K562 (cell line): ENCODE measurements around the gene REM1. TPM values are rescaled to one million over a fixed set of nuclear protein-coding genes. Genes with fewer than 3 reads are reported as not detected.

ENCODE experiments used
- ATAC-seq: fragments of 200-7000 bp; cut with Tn5 transposase; 3 replicates; pipeline ENCODE4 v1.9.1; 2020; ENCODE audit warnings: moderate library complexity
- BruUV-seq: library from RNA; stranded (reverse); fragments of 400-500 nt; replicated peaks from 2 replicates; lab custom pipeline; 2021; lab: Mats Ljungman, UMichigan
- CTCF ChIA-PET: fragments of 300-600 bp; formaldehyde crosslinking; extraction: SDS; loops from one replicate; lab custom pipeline; 2021; ENCODE audit warnings: low intra/inter-chr PET ratio; lab: Yijun Ruan, JAX
- POLR2A ChIA-PET: fragments of 300-600, 350-650 bp; sonication (Branson Sonifier 250); formaldehyde crosslinking; extraction: SDS; loops from one replicate; lab custom pipeline; 2021; ENCODE audit warnings: antibody characterized with exemption, inconsistent platforms; lab: Yijun Ruan, JAX
- DNase-seq, 4 experiments: peaks; one replicate each; pipeline versions ENCODE4 v3.0.0 to v3.0.0-alpha.2; 2011 to 2018; ENCODE audit warnings: low spot score in 3 of 4, mixed read lengths in 3 of 4; ENCODE audit errors: extremely low read depth in 1 of 4
- FAIRE-seq: peaks from 2 replicates; lab custom pipeline; 2011; peaks lifted over from hg19 to GRCh38; lab: Jason Lieb, UNC
- H2AFZ ChIP-seq: 2 replicates; pipeline ENCODE4 v1.6.0; 2011; ENCODE audit warnings: low read depth, low read length, control low read depth, inconsistent platforms
- H3K27ac ChIP-seq: fragments of 200-600 bp; 3 replicates; pipeline ENCODE4 v1.8.0; 2011; ENCODE audit warnings: low read depth, mild to moderate bottlenecking, control low read depth, inconsistent platforms, low read length, moderate library complexity, mixed read lengths; ENCODE audit errors: extremely low read depth
- H3K27me3 ChIP-seq, 2 experiments: fragments of 300-600 bp in 1 of 2; 2 replicates in 1 of 2; 3 replicates in 1 of 2; pipeline versions ENCODE4 v1.6.0 to v1.8.0; 2011; ENCODE audit warnings: inconsistent platforms in 2 of 2, low read length in 2 of 2, mild to moderate bottlenecking in 1 of 2, mixed read lengths in 1 of 2, moderate library complexity in 1 of 2; ENCODE audit not compliant: control insufficient read depth in 2 of 2, insufficient read depth in 2 of 2
- H3K36me3 ChIP-seq: fragments of 300-600 bp; 3 replicates; pipeline ENCODE4 v1.8.0; 2011; ENCODE audit warnings: mild to moderate bottlenecking, low read length, inconsistent platforms; ENCODE audit not compliant: control insufficient read depth, insufficient read depth
- H3K4me1 ChIP-seq, 2 experiments: fragments of 200-600 bp in 1 of 2; replicated peaks in 1 of 2; 2 replicates in 1 of 2; 3 replicates in 1 of 2; pipeline versions ENCODE4 v1.5.1 to v1.8.0; 2011; ENCODE audit warnings: inconsistent platforms in 2 of 2, low read length in 2 of 2, mild to moderate bottlenecking in 1 of 2, mixed read lengths in 1 of 2, moderate library complexity in 1 of 2; ENCODE audit not compliant: control insufficient read depth in 2 of 2, insufficient read depth in 2 of 2
- H3K4me2 ChIP-seq: 2 replicates; pipeline ENCODE4 v1.6.1; 2011; ENCODE audit warnings: low read length, control low read depth, inconsistent platforms, mixed read lengths; ENCODE audit not compliant: insufficient read depth
- H3K4me3 ChIP-seq: fragments of 200-600 bp; sonication (generic), shearing (Covaris generic); 2 replicates; pipeline ENCODE4 v1.5.1; 2016; ENCODE audit warnings: control low read depth, inconsistent platforms
- H3K79me2 ChIP-seq: fragments of 200-600 bp; 3 replicates; pipeline ENCODE4 v1.8.0; 2011; ENCODE audit warnings: low read length, inconsistent platforms; ENCODE audit not compliant: control insufficient read depth, insufficient read depth
- H3K9ac ChIP-seq, 2 experiments: 2 replicates each; pipeline versions ENCODE4 v1.6.0 to v1.6.1; 2011; ENCODE audit warnings: low read depth in 2 of 2, low read length in 2 of 2, control low read depth in 1 of 2, inconsistent platforms in 1 of 2, mild to moderate bottlenecking in 1 of 2, mixed read lengths in 1 of 2; ENCODE audit not compliant: insufficient read depth in 1 of 2
- H3K9me1 ChIP-seq: one replicate; pipeline ENCODE4 v1.6.0; 2011; ENCODE audit warnings: inconsistent platforms, mild to moderate bottlenecking, low read length, moderate library complexity; ENCODE audit not compliant: control insufficient read depth, insufficient read depth
- H3K9me3 ChIP-seq: replicated peaks from 2 replicates; pipeline ENCODE4 v1.5.1; 2011; ENCODE audit warnings: low read depth, low read length, inconsistent platforms; ENCODE audit not compliant: control insufficient read depth, insufficient read depth
- H4K20me1 ChIP-seq: replicated peaks from 2 replicates; pipeline ENCODE4 v1.6.1; 2011; ENCODE audit warnings: low read length, inconsistent platforms, mixed read lengths; ENCODE audit not compliant: control insufficient read depth, insufficient read depth
- ATF3 ChIP-seq, 2 experiments: fragments of 450-650 bp in 1 of 2; sonication (generic) in 1 of 2; formaldehyde crosslinking in 1 of 2; IDR thresholded peaks in 1 of 2; conservative IDR thresholded peaks in 1 of 2; 2 replicates each; pipeline versions ENCODE4 v1.6.1 to v1.8.1; 2016 to 2023; ENCODE audit warnings: mild to moderate bottlenecking in 2 of 2, moderate library complexity in 2 of 2, inconsistent platforms in 1 of 2, missing genetic modification reagents in 1 of 2
- CEBPG ChIP-seq, 3 experiments: fragments of 200-800 bp in 1 of 3; sonication (Bioruptor generic) in 1 of 3; sonication (generic) in 1 of 3; formaldehyde crosslinking in 1 of 3; IDR thresholded peaks in 2 of 3; conservative IDR thresholded peaks in 1 of 3; 2 replicates each; pipeline versions ENCODE4 v1.6.1 to v1.8.0; 2016 to 2022; ENCODE audit warnings: missing compliant biosample characterization in 2 of 3, missing genetic modification characterization in 2 of 3, mild to moderate bottlenecking in 1 of 3, missing genetic modification reagents in 1 of 3
- CHD1 ChIP-seq: fragments of 200-600 bp; sonication (generic); IDR thresholded peaks from one replicate; pipeline ENCODE4 v1.6.1; 2012; ENCODE audit warnings: mild to moderate bottlenecking, moderate library complexity, low read length, inconsistent platforms
- FOXP4 ChIP-seq: sonication (generic); formaldehyde crosslinking; IDR thresholded peaks from 2 replicates; pipeline ENCODE4 v1.8.0; 2022; ENCODE audit warnings: mild to moderate bottlenecking, missing genetic modification reagents, borderline replicate concordance
- HMBOX1 ChIP-seq: sonication (generic); IDR thresholded peaks from 2 replicates; pipeline ENCODE4 v1.6.1; 2016
- MCM3 ChIP-seq: fragments of 450-650 bp; IDR thresholded peaks from 2 replicates; pipeline ENCODE4 v1.6.1; 2016
- RCOR1 ChIP-seq, 2 experiments: IDR thresholded peaks; 2 replicates each; pipeline ENCODE4 v1.6.1; 2012; ENCODE audit warnings: low read depth in 2 of 2, low read length in 2 of 2, borderline replicate concordance in 1 of 2, improper control_type of control experiment in 1 of 2
- STAG1 ChIP-seq: sonication (generic); formaldehyde crosslinking; IDR thresholded peaks from 2 replicates; pipeline ENCODE4 v1.5.0; 2020; ENCODE audit warnings: missing genetic modification reagents, borderline replicate concordance
- TCF3 ChIP-seq: sonication (generic); formaldehyde crosslinking; IDR thresholded peaks from 2 replicates; pipeline ENCODE4 v1.4.0; 2020; ENCODE audit warnings: mild to moderate bottlenecking, missing genetic modification reagents
- USF2 ChIP-seq: sonication (generic); formaldehyde crosslinking; IDR thresholded peaks from 2 replicates; pipeline ENCODE4 v1.5.0; 2020; ENCODE audit warnings: missing genetic modification reagents
- WGBS: fragments of 100-300 bp; shearing (Covaris generic); methylation state at CpG from one replicate; pipeline ENCODE4 v1.1.6; 2016; ENCODE audit warnings: low coverage, mixed read lengths; ENCODE audit not compliant: insufficient coverage; ENCODE audit errors: missing lambda C conversion rate; 5-methylcytosine and 5-hydroxymethylcytosine counted together
- in situ Hi-C: fragments of 300-500 bp; cut with MboI; formaldehyde crosslinking; loops from 4 replicates; pipeline ENCODE4 v1.15.0; 2018; ENCODE audit warnings: inconsistent platforms, mixed read lengths
- intact Hi-C: fragments of 100-400 bp; cut with micrococcal nuclease; formaldehyde crosslinking; loops from 2 replicates; pipeline ENCODE4 v1.14.2; 2022
- polyA plus RNA-seq, 8 experiments: library from polyadenylated mRNA; depleted of rRNA in 4 of 8; stranded (reverse) in 5 of 8; unstranded in 3 of 8; fragments of >200 nt; fragmentation: Nextera tagmentation in 2 of 8; fragmentation: Illumina TruSeq in 1 of 8; extraction: Ambion mirVana in 2 of 8; extraction: Trizol in 1 of 8; gene quantifications; 2 replicates each; pipeline versions ENCODE4 v1.2.1 to v1.2.3, GENCODE V29; 2011 to 2014; ENCODE audit warnings: inconsistent platforms in 1 of 8, missing spikeins in 1 of 8
- total RNA-seq, 7 experiments: library from RNA; depleted of rRNA in 6 of 7; stranded (reverse); fragments of >200 nt in 6 of 7; fragmentation: Illumina TruSeq in 2 of 7; extraction: Trizol in 2 of 7; gene quantifications; 2 replicates each; pipeline versions ENCODE4 v1.2.1 to v1.2.3, GENCODE V29; 2011 to 2021; ENCODE audit warnings: low replicate concordance in 1 of 7

Gene REM1
- total and polyA plus RNA-seq, 9 of the 15 experiments (the other 6 are each of a cell fraction or from before 2014, with no cell fraction given) = not detected

- intact Hi-C loops (no loop called here), in situ Hi-C loops (no loop called here)
- ATAC-seq (peak; percentile 17; the same call in 2 of the 3 replicates), FAIRE-seq (no peak), DNase-seq (no peak)
- no peaks in the 10 kb centered on the region for H3K9me1 ChIP-seq
- 4% methylated on average over 5 of the region's 5 CpGs for WGBS
- H3K27ac ChIP-seq = no peak overlapping the region
- H2AFZ ChIP-seq = no peak overlapping the region
- peak; percentile 85 for TF ChIP-seq HMBOX1
- no peak for TF ChIP-seq MCM3
- no peak for TF ChIP-seq RCOR1 (IDR thresholded peaks at IDR 0.05; ENCODE audit: borderline replicate concordance in 1 of 2, low read depth in 2 of 2, low read length in 2 of 2)
- no peak for TF ChIP-seq STAG1
- no peak for TF ChIP-seq FOXP4 (CRISPR knock-in tag)
- no peak for TF ChIP-seq CHD1
- TF ChIP-seq TCF3 (CRISPR knock-in tag) = no peak
- TF ChIP-seq ATF3 (IDR thresholded peaks at IDR 0.05) = peak; percentile 19; the same call in 1 of the 2 replicates
- TF ChIP-seq ATF3 (CRISPR knock-in tag; conservative IDR thresholded peaks at IDR 0.05) = no peak
- no peak for TF ChIP-seq CEBPG (CRISPR knock-in tag; IDR thresholded peaks at IDR 0.05)
- TF ChIP-seq CEBPG (tag; conservative IDR thresholded peaks at IDR 0.05 in 1 of 2, IDR thresholded peaks at IDR 0.05 in 1 of 2) = 0 out of 4 replicates have a peak, but pooled peaks of 1 of the 2 experiments have one; percentile 24
- no peak for TF ChIP-seq USF2 (CRISPR knock-in tag)
- no peaks in the 10 kb centered on the region; the same call in 1 of the 2 replicates for H4K20me1 ChIP-seq
- no peak overlapping the region for H3K4me3 ChIP-seq
- peaks cover 27 to 32% of the 10 kb centered on the region in 2 experiments; a peak in 4 of 5 replicates for H3K27me3 ChIP-seq
- H3K9ac ChIP-seq = no peak overlapping the region
- no peaks in the 10 kb centered on the region for H3K79me2 ChIP-seq
- no peaks in the 10 kb centered on the region for H3K36me3 ChIP-seq
- H3K9me3 ChIP-seq = no peaks in the 10 kb centered on the region
- CTCF ChIA-PET = no interaction called here
- POLR2A ChIA-PET = interaction anchor here (1.1 to 1.3 kb wide), 2 partner anchors 9 to 12 kb away, joined by 5 to 6 read pairs; no protein-coding TSS in a partner anchor
- H3K4me1 ChIP-seq = peaks cover 5 to 16% of the 10 kb centered on the region in 2 experiments; a peak in 4 of 5 replicates
- no peak overlapping the region for H3K4me2 ChIP-seq
- BruUV-seq = no TSS peak
These were observed 1.6 kb upstream of the REM1 start for GRCh38 chr20:31473331-31474096.
